Measurements from ENCODE around the gene DNAH8. TPM values are rescaled to one million over a fixed set of nuclear protein-coding genes. Genes with fewer than 3 reads are reported as not detected.

The DNAH8 gene
- total and polyA plus RNA-seq, 8 donors, result under 0.01 to 0.18 TPM; not detected in 6

- Histone ChIP-seq H3K4me3 (no peak overlapping the region), H3K27ac (no peak overlapping the region), H3K4me1 (peaks cover under 1 to 5% (median 3%) of the 10 kb centered on the region in 4 donors), H3K9me3 (no peaks in the 10 kb centered on the region), H3K36me3 (no peaks in the 10 kb centered on the region), H3K27me3 (peaks cover 0 to 65% (median 15%) of the 10 kb centered on the region in 3 donors)
- DNase-seq, result peak in 1 of 2 donors; percentile 78
- intact Hi-C loops (cut with DNase I; ENCODE audit: low total_unique reads), result no loop called here
- TF ChIP-seq EP300 (IDR thresholded peaks at IDR 0.05), result no peak
- TF ChIP-seq POLR2AphosphoS5 (IDR thresholded peaks at IDR 0.05), result no peak
- TF ChIP-seq POLR2A (IDR thresholded peaks at IDR 0.05), result no peak
- TF ChIP-seq CTCF (IDR thresholded peaks at IDR 0.05), result no peak
- WGBS, 5 donors, result 63 to 72% (median 67%) methylated on average over 8 to 9 of the region's 9 CpGs
Measured at GRCh38 chr6:39053854-39054576, 338.9 kb downstream of the DNAH8 start.

- H3K4me1 ChIP-seq, result peaks cover 0 to 3% (median 0%) of the 10 kb centered on the region in 4 donors
- 73 to 83% (median 78%) methylated on average over 9 of the region's 9 CpGs for WGBS, 5 donors
- peak in 1 of 2 donors; percentile 72 for DNase-seq
- H3K27ac ChIP-seq, result no peak overlapping the region
- H3K36me3 ChIP-seq, result no peaks in the 10 kb centered on the region
- no peaks in the 10 kb centered on the region for H3K9me3 ChIP-seq
- peaks cover 0 to 65% (median 9%) of the 10 kb centered on the region in 3 donors for H3K27me3 ChIP-seq
- intact Hi-C loops (cut with DNase I; ENCODE audit: low total_unique reads), result no loop called here
- H3K4me3 ChIP-seq, result no peak overlapping the region
- TF ChIP-seq EP300 (IDR thresholded peaks at IDR 0.05) (no peak), POLR2AphosphoS5 (IDR thresholded peaks at IDR 0.05) (no peak), CTCF (IDR thresholded peaks at IDR 0.05) (no peak), POLR2A (IDR thresholded peaks at IDR 0.05) (no peak)
Measured at GRCh38 chr6:39054577-39055142, 339.5 kb downstream of the DNAH8 start.

- Histone ChIP-seq H3K4me1 (peaks cover 0 to 3% (median 0%) of the 10 kb centered on the region in 4 donors), H3K9me3 (no peaks in the 10 kb centered on the region), H3K27ac (no peak overlapping the region), H3K36me3 (no peaks in the 10 kb centered on the region), H3K27me3 (peaks cover 0 to 65% (median 3%) of the 10 kb centered on the region in 3 donors), H3K4me3 (no peak overlapping the region)
- 87 to 96% (median 94%) methylated on average over 3 to 7 of the region's 7 CpGs for WGBS, 5 donors
- DNase-seq, result no peak
- intact Hi-C loops (cut with DNase I; ENCODE audit: low total_unique reads), result no loop called here
- TF ChIP-seq EP300 (IDR thresholded peaks at IDR 0.05) (no peak), CTCF (IDR thresholded peaks at IDR 0.05) (no peak), POLR2A (IDR thresholded peaks at IDR 0.05) (no peak), POLR2AphosphoS5 (IDR thresholded peaks at IDR 0.05) (no peak)
Measured at GRCh38 chr6:39055661-39056060, 340.6 kb downstream of the DNAH8 start.

- DNase-seq, result no peak
- no peaks in the 10 kb centered on the region for H3K9me3 ChIP-seq
- no peaks in the 10 kb centered on the region for H3K36me3 ChIP-seq
- H3K4me3 ChIP-seq, result no peak overlapping the region
- intact Hi-C loops (cut with DNase I; ENCODE audit: low total_unique reads), result no loop called here
- 93 to 98% (median 96%) methylated on average over 5 of the region's 5 CpGs for WGBS, 5 donors
- peaks cover 0 to 3% (median 0%) of the 10 kb centered on the region in 4 donors for H3K4me1 ChIP-seq
- peaks cover 0 to 65% (median 0%) of the 10 kb centered on the region in 3 donors for H3K27me3 ChIP-seq
- no peak for TF ChIP-seq POLR2A (IDR thresholded peaks at IDR 0.05)
- TF ChIP-seq CTCF (IDR thresholded peaks at IDR 0.05), result no peak
- TF ChIP-seq EP300 (IDR thresholded peaks at IDR 0.05), result no peak
- no peak for TF ChIP-seq POLR2AphosphoS5 (IDR thresholded peaks at IDR 0.05)
- H3K27ac ChIP-seq, result no peak overlapping the region
Measured at GRCh38 chr6:39056191-39056590, 341.1 kb downstream of the DNAH8 start.
